Regular cardiac myocyte (primary cell): ENCODE results near the gene DDX53. TPM values are rescaled to one million over a fixed set of nuclear protein-coding genes. Genes with fewer than 3 reads are reported as not detected.

Source experiments
- total RNA-seq: library from RNA; depleted of rRNA; stranded (reverse); fragments of >200 nt; gene quantifications from 2 replicates; pipeline ENCODE4 v1.2.3, GENCODE V29; 2014

Gene DDX53
- total RNA-seq = not detected in 2 replicates

DNA sequence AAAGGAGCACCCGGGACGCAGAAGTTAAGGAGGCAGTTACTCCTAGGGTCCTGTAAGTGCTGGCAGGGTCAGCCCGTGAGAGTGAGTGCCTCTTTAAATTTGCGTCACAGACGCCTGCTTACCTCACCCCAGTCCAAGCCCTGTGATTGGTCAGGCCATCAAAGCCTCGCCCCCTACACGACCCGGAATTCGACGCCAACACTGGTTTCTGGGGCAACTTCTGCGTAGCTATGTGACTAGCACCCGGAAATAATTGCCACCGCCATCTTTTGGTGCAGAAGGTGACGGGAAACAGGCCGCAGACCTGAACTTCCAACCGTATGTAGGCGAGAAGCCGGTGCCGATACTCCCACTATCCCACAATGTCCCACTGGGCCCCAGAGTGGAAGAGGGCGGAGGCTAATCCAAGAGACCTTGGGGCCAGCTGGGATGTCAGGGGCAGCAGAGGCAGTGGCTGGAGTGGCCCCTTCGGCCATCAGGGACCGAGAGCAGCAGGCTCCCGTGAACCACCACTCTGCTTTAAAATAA, at the start of gene DDX53:
Gene DDX53, plus strand, starts transcription at position 265 of the 528 bp plus-strand sequence. Its CDS starts 98 bp downstream, at position 363.

